ENCODE results near the gene PAFAH1B2.

GRCh38 chr11:117130879-117131278 lies 13.2 kb upstream of the PAFAH1B2 start:
- TF ChIP-seq CTCF (IDR thresholded peaks at IDR 0.05) (no peak), POLR2A (IDR thresholded peaks at IDR 0.05) (no peak)

Measured in esophagus squamous epithelium (tissue), 4 donors.